ENCODE measurements around the gene ERICH4.
A peak's percentile ranks its signal among the peaks of the same experiment; 100 is the strongest.
"Not testable (repeated sequence)": the region's sequence is repeated elsewhere in the genome, so short reads cannot be mapped to it uniquely, and the experiment has no call there.

Gene ERICH4

DNA sequence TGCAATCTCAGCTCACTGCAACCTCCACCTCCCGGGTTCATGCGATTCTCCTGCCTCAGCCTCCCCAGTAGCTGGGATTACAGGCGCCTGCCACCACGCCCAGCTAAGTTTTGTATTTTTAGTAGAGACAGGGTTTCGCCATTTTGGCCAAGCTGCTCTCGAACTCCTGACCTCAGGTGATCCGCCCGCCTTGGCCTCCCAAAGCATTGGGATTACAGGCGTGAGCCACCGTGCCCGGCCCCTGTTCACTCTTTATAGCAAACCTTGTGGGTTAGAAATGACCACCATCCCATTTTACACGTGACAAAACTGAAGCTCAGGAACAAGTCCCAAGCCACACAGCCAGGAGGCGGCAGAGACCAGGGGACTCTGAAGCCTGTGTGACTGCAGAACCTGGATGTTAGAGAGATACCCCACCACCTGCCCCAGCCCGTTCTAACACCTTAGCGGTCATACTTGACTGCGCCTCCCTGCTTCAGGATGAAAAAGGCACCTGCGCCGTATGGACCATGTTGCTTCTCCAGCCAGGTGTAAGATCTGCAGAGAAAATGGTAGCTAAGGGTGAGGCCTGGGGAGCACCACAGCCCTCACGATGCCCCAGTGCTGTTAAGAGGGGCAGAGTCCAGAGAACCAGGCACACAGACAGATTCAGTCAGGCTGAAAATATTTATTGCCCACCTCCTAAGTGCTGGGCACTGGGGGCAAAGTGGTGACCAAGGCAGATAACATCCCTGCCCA, 6.9 kb upstream of the ERICH4 start:
- DNase-seq: no peak

DNA sequence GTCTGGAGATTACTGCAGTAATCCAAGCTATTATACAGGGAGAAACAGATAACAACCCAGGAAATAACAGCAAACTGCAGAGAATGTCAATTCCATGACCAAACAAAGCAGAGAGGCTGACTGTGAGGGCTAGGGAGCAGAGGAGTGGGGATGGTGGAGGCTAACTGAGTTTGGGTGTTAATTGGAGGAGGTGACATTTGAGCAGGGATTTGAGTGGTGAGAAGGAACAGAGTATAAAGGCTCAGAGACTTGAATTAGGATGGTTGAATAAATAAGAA, 6.3 kb upstream of the ERICH4 start:
- DNase-seq: no peak

DNA sequence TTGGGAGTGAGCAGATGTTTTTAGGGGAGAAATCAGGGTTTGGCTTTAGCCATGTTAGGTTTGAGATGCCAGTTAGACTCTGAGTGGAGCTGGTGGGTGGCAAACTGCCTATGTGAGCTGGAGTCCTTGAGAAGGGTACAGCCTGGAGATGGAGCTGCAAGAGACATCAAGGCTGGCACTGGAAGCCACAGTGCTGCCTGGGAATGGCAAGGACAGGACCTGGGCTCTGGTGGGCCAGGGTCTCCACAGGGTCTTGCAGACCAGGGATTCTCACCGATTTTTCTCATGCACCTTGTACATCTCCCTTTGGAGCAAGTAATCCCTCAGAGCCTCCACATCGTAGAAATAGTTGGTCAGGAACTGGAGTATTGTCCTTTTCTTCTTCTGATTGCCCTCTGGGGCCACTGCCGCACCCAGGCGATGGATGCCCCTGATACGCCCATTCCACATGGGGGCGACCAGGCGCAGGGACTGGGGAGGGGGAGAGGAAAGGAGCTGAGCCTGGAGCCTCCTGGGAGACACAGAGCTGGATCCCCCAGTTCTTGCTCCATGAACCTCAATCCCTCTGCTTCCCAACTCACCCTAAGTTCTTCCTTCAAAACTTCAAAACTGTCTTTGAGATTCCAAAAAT, 4.9 kb upstream of the ERICH4 start:
- no peak for DNase-seq

DNA sequence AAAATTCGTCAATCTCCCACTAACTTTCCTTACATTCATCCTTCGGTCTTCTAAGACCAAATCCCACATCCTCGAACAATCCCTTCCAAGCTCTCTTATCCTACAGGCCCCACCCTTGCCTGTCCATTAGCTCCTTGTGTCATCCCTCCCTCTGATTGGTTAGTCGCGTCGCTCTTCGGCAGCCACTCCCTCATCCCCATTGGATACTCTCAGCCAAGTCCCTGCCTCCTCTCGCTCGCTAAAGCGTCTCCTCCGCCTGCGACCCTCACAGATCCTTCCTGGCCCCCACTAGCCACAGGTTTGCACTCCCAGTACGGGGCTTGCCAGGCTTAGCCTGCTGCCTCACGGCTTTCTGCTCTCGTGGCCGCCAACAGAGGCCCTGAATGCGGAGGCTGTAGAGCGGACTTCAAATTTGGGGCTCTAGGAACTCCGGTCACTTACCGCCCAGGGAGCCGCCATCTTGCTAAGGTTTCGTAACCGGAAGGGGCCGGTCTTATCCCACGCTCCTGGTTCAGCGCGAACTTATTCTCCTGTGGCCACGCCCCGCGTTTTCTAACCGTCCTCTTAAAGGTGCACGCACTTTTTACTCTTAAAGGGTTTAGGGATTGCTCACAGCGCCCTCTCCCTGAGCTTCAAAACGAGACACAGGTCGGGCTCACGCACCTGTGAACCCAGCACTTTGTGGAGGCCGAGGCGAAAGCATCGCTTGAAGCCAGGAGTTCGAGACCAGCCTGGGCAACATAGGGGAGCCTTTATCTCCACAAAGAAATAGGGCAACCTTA, 3.3 kb upstream of the ERICH4 start, which contains the start of gene DMAC2:
Gene DMAC2, minus strand, starts transcription at position 472 of the 782 bp plus-strand sequence. Its CDS starts 13 bp downstream, at position 459.
- peak; percentile 98 for DNase-seq

DNA sequence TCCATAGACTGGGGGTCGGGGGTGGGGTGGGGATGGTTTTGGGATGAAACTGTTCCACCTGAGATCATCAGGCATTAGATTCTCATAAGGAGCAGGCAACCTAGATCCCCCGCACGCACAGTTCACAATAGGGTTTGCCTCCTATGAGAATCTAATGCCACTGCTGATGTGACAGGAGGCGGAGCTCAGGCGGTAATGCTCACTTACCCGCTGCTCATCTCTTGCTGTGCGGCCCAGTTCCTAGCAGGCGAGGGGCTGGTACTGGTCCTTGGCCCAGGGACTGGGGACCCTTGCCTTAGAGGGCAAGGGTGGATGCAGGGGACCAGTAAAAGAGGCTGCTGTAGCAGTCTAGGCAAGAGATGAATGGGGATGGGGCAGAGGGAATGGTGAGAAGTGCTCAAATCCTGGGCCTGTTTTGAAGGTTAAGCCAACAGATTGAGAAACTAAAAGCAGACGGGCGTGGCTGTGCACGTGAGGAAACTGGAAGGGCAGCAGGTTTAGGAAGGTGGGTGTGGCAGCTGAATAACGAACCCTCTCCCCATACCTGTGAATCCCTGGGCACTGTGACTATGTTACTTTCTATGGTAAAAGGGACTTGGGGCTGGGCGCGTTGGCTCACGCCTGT, 1.5 kb upstream of the ERICH4 start:
- no peak for DNase-seq

DNA sequence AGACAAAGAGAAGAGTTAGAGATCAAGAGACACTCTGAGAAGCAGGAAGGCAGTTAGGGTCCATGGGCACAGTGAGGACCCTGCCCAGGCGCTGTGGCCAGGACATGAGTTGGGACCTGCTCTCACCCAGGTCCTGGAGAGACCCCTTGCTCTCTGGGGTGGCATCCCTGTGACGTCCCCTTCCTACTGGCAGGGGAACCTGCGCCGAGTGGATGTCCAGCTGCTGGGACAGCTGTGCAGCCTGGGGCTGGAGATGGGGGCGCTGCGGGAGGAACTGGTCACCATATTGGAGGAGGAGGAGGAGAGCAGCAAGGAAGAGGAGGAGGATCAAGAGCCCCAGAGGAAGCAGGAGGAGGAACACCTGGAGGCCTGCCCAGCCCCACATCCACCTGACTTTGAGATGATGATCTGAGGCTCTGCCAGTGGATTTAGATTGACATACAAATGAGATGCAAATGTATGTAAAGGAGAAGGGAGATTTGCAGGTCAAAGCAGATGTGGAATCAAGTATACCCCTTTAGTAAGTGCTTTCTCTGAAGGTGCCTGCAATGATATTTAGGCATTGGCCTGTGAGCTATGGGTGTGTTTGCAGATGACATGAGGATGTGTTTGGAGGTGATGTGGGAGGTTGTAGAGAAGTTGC, 978 bp downstream of the ERICH4 start:
- no peak for DNase-seq

DNA sequence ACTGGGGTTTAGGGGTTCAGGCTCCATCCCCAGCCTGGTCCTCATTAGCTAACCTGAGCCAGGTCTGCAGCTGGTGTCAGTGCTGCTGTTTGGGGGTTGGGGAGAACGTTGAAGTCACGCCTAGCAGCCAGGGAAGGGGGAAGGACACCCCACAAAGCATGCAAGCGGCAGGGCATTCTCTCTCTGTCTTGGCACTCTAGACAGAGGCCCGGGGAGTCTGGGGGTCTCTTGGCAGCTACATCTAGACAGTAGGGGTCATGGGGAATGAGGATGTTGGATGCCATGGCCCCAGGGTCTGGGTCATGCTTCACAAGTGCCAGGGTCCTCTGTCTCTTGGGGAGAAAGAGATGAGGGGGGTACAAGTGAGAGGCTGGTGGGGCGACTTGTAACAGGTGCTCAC, 2.6 kb downstream of the ERICH4 start:
- no peak for DNase-seq

DNA sequence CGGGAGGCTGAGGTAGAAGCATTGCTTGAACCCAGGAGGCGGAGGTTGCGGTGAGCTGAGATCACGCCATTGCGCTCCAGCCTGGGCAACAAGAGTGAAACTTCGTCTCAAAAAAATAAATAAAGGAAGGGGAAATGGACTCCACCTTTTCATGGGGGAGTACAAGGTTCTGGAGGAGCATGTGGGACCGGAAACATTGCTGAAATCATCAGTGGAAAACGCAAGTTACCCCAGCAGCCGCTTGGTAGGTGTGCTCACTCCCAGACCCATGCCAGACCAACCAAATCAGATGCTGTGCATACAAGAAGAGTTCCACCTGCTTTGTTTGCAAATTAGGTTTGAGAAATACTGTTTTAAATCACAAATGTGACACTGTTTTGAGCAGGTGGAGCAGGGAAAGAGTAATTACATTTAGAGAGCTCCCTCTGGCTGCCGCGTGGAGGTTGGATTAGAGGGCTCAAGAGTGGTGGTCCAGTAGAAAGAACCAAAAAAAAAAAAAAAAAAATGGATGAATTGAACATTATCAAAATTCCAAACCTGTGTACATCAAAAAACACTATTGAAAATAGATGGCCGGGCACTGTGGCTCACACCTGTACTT, 4.9 kb downstream of the ERICH4 start:
- DNase-seq: no peak

DNA sequence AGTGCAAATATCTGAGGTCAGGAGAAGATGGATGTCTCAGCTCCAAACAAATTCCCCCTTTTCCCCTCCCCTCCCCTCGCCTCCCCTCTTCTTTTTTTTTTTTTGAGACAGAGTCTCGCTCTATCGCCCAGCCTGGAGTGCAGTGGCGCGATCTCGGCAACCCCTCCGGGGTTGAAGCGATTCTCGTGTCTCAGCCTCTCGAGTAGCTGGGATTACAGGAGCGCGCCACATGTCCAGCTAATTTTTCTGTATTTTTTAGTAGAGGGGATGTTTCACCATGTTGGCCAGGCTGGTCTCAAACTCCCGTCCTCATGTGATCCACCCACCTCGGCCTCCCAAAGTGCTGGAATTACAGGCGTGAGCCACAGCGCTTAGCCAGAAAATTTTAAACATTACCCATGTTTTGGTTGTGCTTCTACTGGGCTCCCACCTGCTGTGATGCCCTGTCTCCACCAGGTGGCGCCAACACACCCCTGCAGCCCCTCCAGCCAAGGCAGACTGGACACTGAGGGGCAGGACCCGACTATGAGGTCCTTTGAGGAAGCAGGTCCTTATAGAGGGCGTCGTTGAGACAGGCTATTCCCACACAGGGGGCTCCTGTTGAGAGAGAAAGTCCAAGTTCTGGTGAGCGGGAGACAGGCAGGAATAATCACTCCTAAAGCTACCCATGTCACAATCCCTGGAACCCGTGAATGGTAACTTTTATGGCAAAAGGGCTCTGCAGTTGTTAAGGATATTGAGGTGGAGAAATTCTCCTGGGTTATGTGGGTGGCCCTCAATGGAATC, 6.3 kb downstream of the ERICH4 start:
- peak; percentile 80 for DNase-seq

DNA sequence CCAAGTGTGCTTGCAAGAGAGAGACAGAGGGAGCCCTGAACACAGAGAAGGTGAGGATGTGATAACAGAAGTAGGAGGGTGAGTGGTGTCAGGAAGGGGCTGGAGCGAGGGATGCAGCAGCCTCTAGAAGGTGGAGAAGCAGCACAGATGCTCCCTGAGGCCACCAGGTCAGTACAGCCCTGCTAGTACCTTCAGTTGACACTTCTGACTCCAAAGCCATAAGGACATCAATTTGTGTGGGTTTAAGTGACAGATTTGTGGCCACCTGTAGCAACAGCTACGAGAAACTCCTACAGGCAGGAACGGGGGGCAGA, 6.9 kb downstream of the ERICH4 start:
- DNase-seq: no peak

DNA sequence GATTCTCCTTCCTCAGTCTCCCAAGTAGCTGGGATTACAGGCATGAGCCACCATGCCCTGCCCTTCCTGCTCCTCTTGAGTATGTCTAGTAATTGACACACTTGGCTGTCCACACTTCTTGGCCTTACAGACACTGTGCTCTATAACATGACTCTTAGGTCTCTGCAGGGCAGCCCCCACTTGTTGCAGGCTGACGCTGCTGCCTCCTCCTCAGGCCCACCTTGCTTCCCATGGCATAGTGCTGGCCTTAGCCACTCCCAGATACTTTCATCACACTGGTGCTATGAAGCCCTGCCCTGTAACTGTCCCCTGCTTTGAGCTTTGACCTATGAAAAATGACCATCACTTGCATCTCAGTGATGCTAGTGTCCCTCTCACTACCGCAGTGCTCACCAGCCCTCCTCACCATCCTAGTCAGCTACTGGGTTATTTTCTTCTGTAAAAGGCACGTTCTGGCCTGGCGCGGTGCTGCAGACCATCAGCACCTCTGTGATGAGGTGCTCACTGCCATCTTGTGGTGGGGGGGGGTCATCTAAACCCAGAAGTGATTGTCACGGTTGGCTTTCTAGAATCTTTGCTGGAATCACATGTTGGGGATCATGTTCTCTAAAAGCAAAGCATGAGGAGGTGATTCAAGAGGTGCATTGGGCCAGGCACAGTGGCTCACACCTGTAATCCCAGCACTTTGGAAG, 9.8 kb downstream of the ERICH4 start:
- DNase-seq: no peak

DNA sequence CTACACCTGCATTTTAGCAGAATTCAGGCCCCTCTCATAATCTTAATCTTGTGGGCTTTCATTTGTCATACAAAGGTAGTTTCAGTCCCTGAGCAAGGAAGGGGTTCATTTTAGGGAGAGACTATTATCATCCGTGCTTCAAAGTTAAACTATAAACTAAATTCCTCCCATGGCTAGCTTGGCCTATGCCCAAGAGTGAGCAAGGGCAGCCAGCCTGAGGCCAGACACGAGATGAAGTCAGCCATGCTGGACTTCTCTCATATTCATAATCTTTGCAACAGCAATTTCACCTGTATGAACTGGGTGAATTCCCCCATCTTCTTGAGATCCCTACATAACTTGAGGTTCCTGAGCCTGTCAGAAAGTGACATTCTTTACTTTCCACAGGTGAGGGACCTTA, 13.0 kb downstream of the ERICH4 start:
- DNase-seq: no peak

DNA sequence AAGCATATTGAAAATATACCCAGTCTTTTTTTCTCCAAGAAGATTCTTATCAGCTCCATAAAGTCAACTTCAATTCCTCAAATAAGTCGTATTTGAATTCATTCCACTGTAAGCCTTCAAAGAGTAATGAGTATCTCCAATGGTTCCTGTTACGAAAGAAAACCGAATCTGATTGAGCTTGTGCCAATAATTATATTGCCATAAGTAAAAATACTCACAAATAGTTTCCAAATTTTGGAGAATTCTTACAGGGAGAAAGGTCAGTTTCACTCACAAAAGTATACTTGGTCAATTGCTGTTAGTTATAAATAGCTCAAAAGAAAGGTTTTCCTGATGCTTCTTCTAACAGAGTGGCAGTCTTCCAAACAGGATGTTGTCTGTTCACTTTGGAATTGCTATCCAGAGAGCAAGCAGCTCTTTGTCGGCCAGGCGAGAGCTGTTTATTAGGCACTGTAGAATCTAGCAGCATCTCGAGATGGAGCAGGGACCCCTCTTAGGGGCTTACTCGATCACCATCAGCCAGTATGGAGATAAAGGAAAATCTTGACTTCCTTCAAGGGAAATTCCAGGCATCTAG, 13.5 kb downstream of the ERICH4 start:
- DNase-seq: no peak

DNA sequence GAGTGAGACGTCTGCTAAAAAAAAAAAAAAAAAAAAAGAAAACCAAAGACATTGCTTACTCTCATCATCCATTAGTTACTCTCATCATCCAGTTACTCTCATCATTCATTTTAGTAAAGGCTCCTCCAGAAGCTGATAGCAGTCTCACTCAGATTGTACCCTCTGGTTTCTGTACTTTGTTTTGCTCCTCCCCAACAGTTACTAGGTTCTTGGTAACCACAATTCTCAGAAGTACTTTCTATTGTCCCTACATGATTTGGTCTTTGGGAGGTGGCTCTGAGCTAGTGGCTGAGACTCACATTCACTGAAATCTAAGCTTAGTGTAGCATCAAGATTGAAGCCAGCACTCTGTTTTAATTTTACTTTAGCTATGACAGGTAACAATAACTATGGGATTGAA, 14.3 kb downstream of the ERICH4 start:
- DNase-seq: no peak

DNA sequence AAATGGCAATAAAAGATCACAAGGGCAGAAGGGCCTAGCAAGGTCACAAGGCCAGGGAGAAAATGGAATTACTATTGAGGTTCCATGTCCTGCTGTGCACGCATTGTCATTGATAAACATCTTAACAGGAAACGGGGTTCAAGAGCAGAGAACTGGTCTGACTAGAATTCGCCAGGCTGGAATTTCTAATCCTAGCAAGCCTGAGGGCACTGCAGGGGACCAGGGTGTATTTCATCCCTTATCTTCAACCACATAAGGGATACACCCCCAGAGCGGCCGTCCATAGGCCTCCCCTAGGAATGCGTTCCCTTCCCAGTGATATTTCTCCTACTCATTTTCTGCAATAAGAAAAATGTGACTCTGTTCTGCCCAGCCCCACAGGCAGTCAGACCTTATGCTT, 19.5 kb downstream of the ERICH4 start:
- DNase-seq: no peak

DNA sequence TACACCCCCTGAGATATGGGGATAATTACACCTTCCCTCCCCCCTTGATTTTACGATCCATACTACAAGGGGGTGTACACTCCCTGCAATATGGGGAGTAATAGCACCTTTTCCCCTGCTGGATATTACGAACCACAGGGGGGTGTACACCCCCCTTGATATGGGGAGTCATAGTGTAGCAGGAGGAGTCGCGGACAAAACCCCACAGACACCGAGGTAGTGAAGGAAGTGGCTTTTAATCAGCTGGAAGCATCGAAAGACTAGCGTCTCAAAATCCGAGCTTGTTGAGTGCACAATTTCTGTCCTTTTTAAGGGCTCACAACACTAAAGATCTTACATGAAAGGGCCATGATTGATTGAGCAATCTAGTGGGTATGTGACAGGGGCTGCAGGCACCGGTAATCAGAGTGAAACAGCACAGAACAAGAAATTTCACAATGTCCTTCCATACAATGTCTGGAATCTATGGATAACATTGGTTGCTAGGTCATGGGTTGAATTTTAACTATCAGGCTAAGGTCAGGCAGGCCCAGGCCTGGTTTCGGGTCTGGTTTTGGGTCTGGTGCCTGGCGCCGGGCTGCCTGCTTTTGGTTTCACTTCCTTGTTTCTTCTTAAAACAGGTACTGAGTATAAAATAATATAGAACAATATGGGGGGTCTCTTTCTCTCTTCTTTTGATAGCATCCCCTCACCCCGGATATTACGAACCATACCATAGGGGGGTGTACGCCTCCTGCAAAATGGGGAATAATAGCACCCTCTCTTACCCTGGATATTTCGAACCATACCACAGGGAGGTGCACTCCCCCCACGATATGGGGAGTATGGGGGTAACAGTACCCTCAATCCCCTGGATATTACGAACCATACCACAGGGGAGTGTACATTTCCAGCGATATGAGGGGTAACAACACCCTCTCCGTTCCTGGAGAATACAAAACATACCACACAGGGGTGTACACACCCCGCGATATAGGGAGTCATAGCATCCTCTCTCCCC, 20.6 kb downstream of the ERICH4 start:
- not testable (repeated sequence) for DNase-seq

DNA sequence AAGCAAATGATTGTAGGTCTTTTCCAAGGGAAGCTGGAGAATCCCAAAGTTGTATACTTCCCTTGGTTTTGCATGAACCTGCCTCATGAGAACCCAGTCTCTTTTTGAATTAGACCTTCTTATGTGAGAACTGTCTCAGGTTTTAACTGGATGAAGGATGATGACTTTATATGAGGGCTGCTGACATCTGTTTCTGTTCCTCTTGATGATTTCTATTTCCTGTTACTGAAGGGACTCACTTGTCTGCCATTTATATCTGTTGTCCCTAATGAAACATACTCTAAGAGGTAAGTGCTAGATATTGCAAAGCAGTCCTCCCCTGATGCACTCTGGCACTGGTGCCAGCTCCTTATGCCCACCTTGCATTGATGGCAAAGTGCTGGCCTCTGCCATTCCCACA, 33.6 kb downstream of the ERICH4 start:
- DNase-seq: no peak

DNA sequence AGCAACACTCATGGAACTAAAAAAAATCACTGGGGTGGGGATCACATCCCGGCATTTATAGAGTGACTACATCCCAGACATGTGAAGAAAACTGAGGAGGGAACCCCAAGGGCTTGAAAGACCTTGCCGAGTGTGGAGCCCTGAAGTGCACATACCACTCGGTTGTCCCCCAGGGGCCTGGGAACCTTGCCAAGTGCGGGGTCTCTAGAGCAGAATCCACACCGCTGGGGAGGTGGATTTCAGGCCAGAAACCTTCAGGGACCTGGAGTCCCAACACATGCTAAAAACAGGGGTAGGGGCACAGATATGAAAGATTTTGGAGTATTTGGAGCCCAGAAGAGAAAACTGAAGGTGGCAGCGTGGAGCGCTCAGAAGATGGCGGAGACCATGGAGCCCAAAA, 35.2 kb downstream of the ERICH4 start:
- no peak for DNase-seq

DNA sequence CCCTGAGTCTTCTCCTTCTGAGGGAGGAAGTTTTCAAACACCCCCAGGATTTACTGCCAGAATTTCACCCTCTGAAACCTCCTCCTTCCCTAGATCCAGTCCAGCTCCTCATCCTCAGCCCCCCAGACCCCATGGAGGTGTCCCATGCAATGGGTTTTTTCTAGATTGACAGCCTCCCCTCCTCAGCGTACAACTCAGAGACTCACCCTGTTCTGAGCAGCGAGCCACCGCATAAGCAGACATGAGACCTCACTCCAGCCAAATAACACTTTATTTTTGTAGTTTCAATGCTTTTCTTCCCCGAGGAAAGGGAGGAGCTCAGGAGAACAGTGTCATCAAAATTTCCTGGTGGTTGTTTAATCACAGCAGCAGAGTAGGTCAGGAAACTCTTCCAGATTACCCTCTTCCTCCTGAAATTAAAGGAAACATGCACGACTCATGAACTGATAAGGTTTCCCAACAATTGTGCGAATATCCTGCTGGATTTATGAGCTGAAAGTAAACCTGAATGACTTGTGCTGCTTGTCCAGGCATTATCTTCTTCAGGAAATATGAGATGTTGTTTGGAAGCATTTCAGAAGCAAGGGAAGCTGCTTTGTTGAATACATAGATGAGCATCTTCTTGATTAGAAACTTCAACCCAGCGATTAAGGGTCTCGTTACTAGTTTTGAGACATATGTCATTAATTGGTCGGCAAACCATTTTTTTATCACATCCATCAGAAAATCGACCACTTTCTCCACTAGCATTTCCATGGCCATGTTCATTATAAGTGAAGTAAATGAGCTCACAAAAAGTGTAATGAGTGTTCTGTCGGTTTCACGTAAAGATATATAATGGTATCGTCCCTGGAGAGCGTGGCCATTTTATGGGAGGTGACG, 36.2 kb downstream of the ERICH4 start:
- DNase-seq: no peak

Data from activated CD4-positive, alpha-beta T cell treated with anti-CD3 and anti-CD28 coated beads for 48 hours (primary cell).